K562 (cell line): Measurements from ENCODE around the gene PGM5. TPM values are rescaled to one million over a fixed set of nuclear protein-coding genes. Genes with fewer than 3 reads are reported as not detected.
"Not testable (repeated sequence)": the region's sequence is repeated elsewhere in the genome, so short reads cannot be mapped to it uniquely, and the experiment has no call there.

Experiments used
- ATAC-seq: fragments of 200-7000 bp; cut with Tn5 transposase; 3 replicates; pipeline ENCODE4 v1.9.1; 2020; ENCODE audit warnings: moderate library complexity
- BruUV-seq: library from RNA; stranded (reverse); fragments of 400-500 nt; replicated peaks from 2 replicates; lab custom pipeline; 2021; lab: Mats Ljungman, UMichigan
- CTCF ChIA-PET: fragments of 300-600 bp; formaldehyde crosslinking; extraction: SDS; loops from one replicate; lab custom pipeline; 2021; ENCODE audit warnings: low intra/inter-chr PET ratio; lab: Yijun Ruan, JAX
- POLR2A ChIA-PET: fragments of 300-600, 350-650 bp; sonication (Branson Sonifier 250); formaldehyde crosslinking; extraction: SDS; loops from one replicate; lab custom pipeline; 2021; ENCODE audit warnings: antibody characterized with exemption, inconsistent platforms; lab: Yijun Ruan, JAX
- DNase-seq, 4 experiments: peaks; one replicate each; pipeline versions ENCODE4 v3.0.0 to v3.0.0-alpha.2; 2011 to 2018; ENCODE audit warnings: low spot score in 3 of 4, mixed read lengths in 3 of 4; ENCODE audit errors: extremely low read depth in 1 of 4
- FAIRE-seq: peaks from 2 replicates; lab custom pipeline; 2011; peaks lifted over from hg19 to GRCh38; lab: Jason Lieb, UNC
- H2AFZ ChIP-seq: 2 replicates; pipeline ENCODE4 v1.6.0; 2011; ENCODE audit warnings: low read depth, low read length, control low read depth, inconsistent platforms
- H3K27ac ChIP-seq: fragments of 200-600 bp; 3 replicates; pipeline ENCODE4 v1.8.0; 2011; ENCODE audit warnings: low read depth, mild to moderate bottlenecking, control low read depth, inconsistent platforms, low read length, moderate library complexity, mixed read lengths; ENCODE audit errors: extremely low read depth
- H3K27me3 ChIP-seq, 2 experiments: fragments of 300-600 bp in 1 of 2; 2 replicates in 1 of 2; 3 replicates in 1 of 2; pipeline versions ENCODE4 v1.6.0 to v1.8.0; 2011; ENCODE audit warnings: inconsistent platforms in 2 of 2, low read length in 2 of 2, mild to moderate bottlenecking in 1 of 2, mixed read lengths in 1 of 2, moderate library complexity in 1 of 2; ENCODE audit not compliant: control insufficient read depth in 2 of 2, insufficient read depth in 2 of 2
- H3K36me3 ChIP-seq: fragments of 300-600 bp; 3 replicates; pipeline ENCODE4 v1.8.0; 2011; ENCODE audit warnings: mild to moderate bottlenecking, low read length, inconsistent platforms; ENCODE audit not compliant: control insufficient read depth, insufficient read depth
- H3K4me1 ChIP-seq, 2 experiments: fragments of 200-600 bp in 1 of 2; replicated peaks in 1 of 2; 2 replicates in 1 of 2; 3 replicates in 1 of 2; pipeline versions ENCODE4 v1.5.1 to v1.8.0; 2011; ENCODE audit warnings: inconsistent platforms in 2 of 2, low read length in 2 of 2, mild to moderate bottlenecking in 1 of 2, mixed read lengths in 1 of 2, moderate library complexity in 1 of 2; ENCODE audit not compliant: control insufficient read depth in 2 of 2, insufficient read depth in 2 of 2
- H3K4me2 ChIP-seq: 2 replicates; pipeline ENCODE4 v1.6.1; 2011; ENCODE audit warnings: low read length, control low read depth, inconsistent platforms, mixed read lengths; ENCODE audit not compliant: insufficient read depth
- H3K4me3 ChIP-seq: fragments of 200-600 bp; sonication (generic), shearing (Covaris generic); 2 replicates; pipeline ENCODE4 v1.5.1; 2016; ENCODE audit warnings: control low read depth, inconsistent platforms
- H3K79me2 ChIP-seq: fragments of 200-600 bp; 3 replicates; pipeline ENCODE4 v1.8.0; 2011; ENCODE audit warnings: low read length, inconsistent platforms; ENCODE audit not compliant: control insufficient read depth, insufficient read depth
- H3K9ac ChIP-seq, 2 experiments: 2 replicates each; pipeline versions ENCODE4 v1.6.0 to v1.6.1; 2011; ENCODE audit warnings: low read depth in 2 of 2, low read length in 2 of 2, control low read depth in 1 of 2, inconsistent platforms in 1 of 2, mild to moderate bottlenecking in 1 of 2, mixed read lengths in 1 of 2; ENCODE audit not compliant: insufficient read depth in 1 of 2
- H3K9me1 ChIP-seq: one replicate; pipeline ENCODE4 v1.6.0; 2011; ENCODE audit warnings: inconsistent platforms, mild to moderate bottlenecking, low read length, moderate library complexity; ENCODE audit not compliant: control insufficient read depth, insufficient read depth
- H3K9me3 ChIP-seq: replicated peaks from 2 replicates; pipeline ENCODE4 v1.5.1; 2011; ENCODE audit warnings: low read depth, low read length, inconsistent platforms; ENCODE audit not compliant: control insufficient read depth, insufficient read depth
- H4K20me1 ChIP-seq: replicated peaks from 2 replicates; pipeline ENCODE4 v1.6.1; 2011; ENCODE audit warnings: low read length, inconsistent platforms, mixed read lengths; ENCODE audit not compliant: control insufficient read depth, insufficient read depth
- WGBS: fragments of 100-300 bp; shearing (Covaris generic); methylation state at CpG from one replicate; pipeline ENCODE4 v1.1.6; 2016; ENCODE audit warnings: low coverage, mixed read lengths; ENCODE audit not compliant: insufficient coverage; ENCODE audit errors: missing lambda C conversion rate; 5-methylcytosine and 5-hydroxymethylcytosine counted together
- in situ Hi-C: fragments of 300-500 bp; cut with MboI; formaldehyde crosslinking; loops from 4 replicates; pipeline ENCODE4 v1.15.0; 2018; ENCODE audit warnings: inconsistent platforms, mixed read lengths
- intact Hi-C: fragments of 100-400 bp; cut with micrococcal nuclease; formaldehyde crosslinking; loops from 2 replicates; pipeline ENCODE4 v1.14.2; 2022
- polyA plus RNA-seq, 8 experiments: library from polyadenylated mRNA; depleted of rRNA in 4 of 8; stranded (reverse) in 5 of 8; unstranded in 3 of 8; fragments of >200 nt; fragmentation: Nextera tagmentation in 2 of 8; fragmentation: Illumina TruSeq in 1 of 8; extraction: Ambion mirVana in 2 of 8; extraction: Trizol in 1 of 8; gene quantifications; 2 replicates each; pipeline versions ENCODE4 v1.2.1 to v1.2.3, GENCODE V29; 2011 to 2014; ENCODE audit warnings: inconsistent platforms in 1 of 8, missing spikeins in 1 of 8
- total RNA-seq, 7 experiments: library from RNA; depleted of rRNA in 6 of 7; stranded (reverse); fragments of >200 nt in 6 of 7; fragmentation: Illumina TruSeq in 2 of 7; extraction: Trizol in 2 of 7; gene quantifications; 2 replicates each; pipeline versions ENCODE4 v1.2.1 to v1.2.3, GENCODE V29; 2011 to 2021; ENCODE audit warnings: low replicate concordance in 1 of 7

The PGM5 gene
- total and polyA plus RNA-seq, 9 of the 15 experiments (the other 6 are each of a cell fraction or from before 2014, with no cell fraction given): 0.03 to 0.24 (median 0.15) TPM; not detected in 1

- H3K27ac ChIP-seq, ATAC-seq, H2AFZ ChIP-seq, H3K4me1 ChIP-seq, H3K36me3 ChIP-seq, CTCF ChIA-PET, H3K9me3 ChIP-seq, H3K4me3 ChIP-seq, H3K27me3 ChIP-seq, H3K4me2 ChIP-seq, DNase-seq, H3K79me2 ChIP-seq, H4K20me1 ChIP-seq, BruUV-seq, intact Hi-C loops, POLR2A ChIA-PET, in situ Hi-C loops, FAIRE-seq, H3K9ac ChIP-seq, H3K9me1 ChIP-seq: not testable (repeated sequence)
- WGBS: 0% methylated on average over 1 of the region's 1 CpG
Observed at GRCh38 chr9:68396411-68397094, 40.1 kb downstream of the PGM5 start.

GRCh38 chr9:68397095-68397423 lies 40.6 kb downstream of the PGM5 start:
- H4K20me1 ChIP-seq, FAIRE-seq, H3K27me3 ChIP-seq, in situ Hi-C loops, H3K79me2 ChIP-seq, POLR2A ChIA-PET, H3K9ac ChIP-seq, H3K9me1 ChIP-seq, ATAC-seq, H3K4me3 ChIP-seq, DNase-seq, H3K4me2 ChIP-seq, H3K9me3 ChIP-seq, H3K36me3 ChIP-seq, H3K4me1 ChIP-seq, CTCF ChIA-PET, H3K27ac ChIP-seq, H2AFZ ChIP-seq, BruUV-seq, intact Hi-C loops: not testable (repeated sequence)
- WGBS: 2% methylated on average over 2 of the region's 2 CpGs

DNA sequence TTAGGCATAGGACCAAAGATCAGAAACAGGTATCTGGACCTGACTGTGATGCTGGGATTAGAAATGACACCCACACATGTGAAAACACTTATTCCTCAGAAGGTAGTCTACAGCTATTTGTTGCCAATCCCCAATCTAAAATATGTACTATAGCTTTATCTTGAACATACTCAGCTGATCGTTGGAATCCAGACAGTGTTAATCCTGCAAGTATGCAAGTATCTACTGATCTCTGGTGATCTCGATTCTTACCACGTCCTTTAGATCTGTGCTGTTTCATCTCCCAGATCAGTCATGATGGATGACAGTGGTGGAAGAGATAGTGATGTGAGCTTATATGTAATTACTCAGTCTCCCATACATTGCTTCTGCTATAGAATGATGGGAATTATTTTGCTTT lies 41.4 kb downstream of the PGM5 start:
- H3K9me1 ChIP-seq, H3K4me2 ChIP-seq, H3K4me3 ChIP-seq, intact Hi-C loops, H4K20me1 ChIP-seq, H3K9ac ChIP-seq, POLR2A ChIA-PET, H3K79me2 ChIP-seq, H3K27me3 ChIP-seq, FAIRE-seq, H2AFZ ChIP-seq, H3K9me3 ChIP-seq, H3K27ac ChIP-seq, H3K4me1 ChIP-seq, ATAC-seq, in situ Hi-C loops, H3K36me3 ChIP-seq, BruUV-seq, CTCF ChIA-PET, DNase-seq: not testable (repeated sequence)
- WGBS: 0% methylated on average over 3 of the region's 3 CpGs

GRCh38 chr9:68398324-68398723 lies 41.9 kb downstream of the PGM5 start:
- intact Hi-C loops, H3K9me3 ChIP-seq, CTCF ChIA-PET, in situ Hi-C loops, H3K36me3 ChIP-seq, DNase-seq, POLR2A ChIA-PET, FAIRE-seq, H3K27me3 ChIP-seq, H3K27ac ChIP-seq, H3K4me2 ChIP-seq, H3K79me2 ChIP-seq, H3K9me1 ChIP-seq, H4K20me1 ChIP-seq, H2AFZ ChIP-seq, BruUV-seq, H3K9ac ChIP-seq, H3K4me3 ChIP-seq, H3K4me1 ChIP-seq, ATAC-seq: not testable (repeated sequence)
- WGBS: 0% methylated on average over 1 of the region's 1 CpG
